Liver (tissue), 9 donors: ENCODE data around the gene SETD1B. TPM values are rescaled to one million over a fixed set of nuclear protein-coding genes. Genes with fewer than 3 reads are reported as not detected.

Experiments
- DNase-seq: peaks from one replicate; pipeline ENCODE4 v3.0.0-alpha.2; 2017; ENCODE audit warnings: low spot score
- H3K27ac ChIP-seq, 2 donors: one replicate each; pipeline ENCODE4 v1.7.0; 2013; ENCODE audit warnings: inconsistent platforms in 2 of 2, low read length in 2 of 2, control low read depth in 1 of 2, low read depth in 1 of 2, mild to moderate bottlenecking in 1 of 2
- H3K27me3 ChIP-seq, 4 donors: one replicate each; pipeline versions ENCODE4 v1.6.1 to v1.7.0; 2013; ENCODE audit warnings: low read length in 3 of 4, inconsistent platforms in 1 of 4, mild to moderate bottlenecking in 1 of 4, moderate library complexity in 1 of 4; ENCODE audit not compliant: control insufficient read depth in 4 of 4, insufficient read depth in 4 of 4
- H3K36me3 ChIP-seq, 4 donors: one replicate each; pipeline versions ENCODE4 v1.6.1 to v1.7.0; 2013; ENCODE audit warnings: low read length in 3 of 4, mild to moderate bottlenecking in 3 of 4, low read depth in 1 of 4, moderate library complexity in 1 of 4; ENCODE audit not compliant: control insufficient read depth in 4 of 4, insufficient read depth in 3 of 4
- H3K4me1 ChIP-seq, 4 donors: one replicate each; pipeline versions ENCODE4 v1.6.1 to v1.7.0; 2013; ENCODE audit warnings: low read length in 3 of 4, mild to moderate bottlenecking in 3 of 4, moderate library complexity in 1 of 4; ENCODE audit not compliant: control insufficient read depth in 4 of 4, insufficient read depth in 4 of 4
- H3K4me3 ChIP-seq, 3 donors: one replicate each; pipeline versions ENCODE4 v1.6.1 to v1.7.0; 2013; ENCODE audit warnings: low read length in 3 of 3, control low read depth in 1 of 3, low read depth in 1 of 3, mild to moderate bottlenecking in 1 of 3
- H3K9ac ChIP-seq, 2 donors: one replicate each; pipeline ENCODE4 v1.7.0; 2013; ENCODE audit warnings: low read length in 2 of 2, mild to moderate bottlenecking in 2 of 2, moderate library complexity in 2 of 2, control low read depth in 1 of 2, low read depth in 1 of 2
- H3K9me3 ChIP-seq, 4 donors: one replicate each; pipeline versions ENCODE4 v1.6.1 to v1.7.0; 2013; ENCODE audit warnings: low read length in 3 of 4; ENCODE audit not compliant: control insufficient read depth in 4 of 4
- ATF3 ChIP-seq: IDR thresholded peaks from 2 replicates; pipeline ENCODE4 v1.6.1; 2016; ENCODE audit warnings: antibody characterized with exemption
- CTCF ChIP-seq: fragments of 150-350 bp; IDR thresholded peaks from 2 replicates; pipeline ENCODE4 v1.5.1; 2017; ENCODE audit warnings: improper control_type of control experiment, low read depth, low read length; ENCODE audit not compliant: missing input control
- EGR1 ChIP-seq, 2 donors: IDR thresholded peaks; 2 replicates each; pipeline ENCODE4 v1.6.1; 2016 to 2018; ENCODE audit warnings: antibody characterized with exemption in 2 of 2, low read depth in 2 of 2
- FOXA1 ChIP-seq: IDR thresholded peaks from 2 replicates; pipeline ENCODE4 v1.6.1; 2016; ENCODE audit warnings: antibody characterized with exemption
- FOXA2 ChIP-seq: IDR thresholded peaks from 2 replicates; pipeline ENCODE4 v1.6.1; 2016; ENCODE audit warnings: antibody characterized with exemption
- GABPA ChIP-seq, 2 donors: IDR thresholded peaks in 1 of 2; conservative IDR thresholded peaks in 1 of 2; 2 replicates each; pipeline ENCODE4 v1.6.1; 2016; ENCODE audit warnings: antibody characterized with exemption in 2 of 2, mild to moderate bottlenecking in 1 of 2, moderate library complexity in 1 of 2
- HNF4A ChIP-seq, 2 donors: conservative IDR thresholded peaks; 2 replicates each; pipeline ENCODE4 v1.6.1; 2016; ENCODE audit warnings: antibody characterized with exemption in 2 of 2, mild to moderate bottlenecking in 2 of 2
- HNF4G ChIP-seq: IDR thresholded peaks from 2 replicates; pipeline ENCODE4 v1.6.1; 2016; ENCODE audit warnings: antibody characterized with exemption
- JUND ChIP-seq, 2 donors: IDR thresholded peaks; 2 replicates each; pipeline ENCODE4 v1.6.1; 2016; ENCODE audit warnings: antibody characterized with exemption in 2 of 2
- MAX ChIP-seq: IDR thresholded peaks from 2 replicates; pipeline ENCODE4 v1.6.1; 2016; ENCODE audit warnings: antibody characterized with exemption
- NR2F2 ChIP-seq: IDR thresholded peaks from 2 replicates; pipeline ENCODE4 v1.6.1; 2016; ENCODE audit warnings: antibody characterized with exemption
- RAD21 ChIP-seq, 2 donors: IDR thresholded peaks; 2 replicates each; pipeline ENCODE4 v1.6.1; 2016; ENCODE audit warnings: antibody characterized with exemption in 2 of 2, mild to moderate bottlenecking in 2 of 2
- REST ChIP-seq: IDR thresholded peaks from 2 replicates; pipeline ENCODE4 v1.6.1; 2016; ENCODE audit warnings: antibody characterized with exemption, mild to moderate bottlenecking
- RXRA ChIP-seq, 2 donors: IDR thresholded peaks; 2 replicates each; pipeline ENCODE4 v1.6.1; 2017 to 2018; ENCODE audit warnings: antibody characterized with exemption in 2 of 2, mild to moderate bottlenecking in 1 of 2
- SP1 ChIP-seq: IDR thresholded peaks from 2 replicates; pipeline ENCODE4 v1.6.1; 2018; ENCODE audit warnings: antibody characterized with exemption, mild to moderate bottlenecking
- TAF1 ChIP-seq: conservative IDR thresholded peaks from 2 replicates; pipeline ENCODE4 v1.6.1; 2016; ENCODE audit warnings: antibody characterized with exemption, mild to moderate bottlenecking
- YY1 ChIP-seq: IDR thresholded peaks from 2 replicates; pipeline ENCODE4 v1.6.1; 2016; ENCODE audit warnings: antibody characterized with exemption, mild to moderate bottlenecking
- WGBS: extraction: QIAGEN DNeasy Blood & Tissue Kit; methylation state at CpG from one replicate; pipeline ENCODE4 v1.1.7; 2013; 5-methylcytosine and 5-hydroxymethylcytosine counted together
- polyA plus RNA-seq, 2 donors: library from polyadenylated mRNA; stranded (reverse) in 1 of 2; unstranded in 1 of 2; fragments of 200-250 nt in 1 of 2; fragments of >200 nt in 1 of 2; fragmentation: Nextera tagmentation in 1 of 2; extraction: Ambion mirVana in 1 of 2; gene quantifications; one replicate each; pipeline versions ENCODE4 v1.2.1 to v1.2.3, GENCODE V29; 2013 to 2015
- total RNA-seq, 2 donors: library from RNA; depleted of rRNA; stranded (reverse); fragments of >200 nt; gene quantifications; one replicate each; pipeline ENCODE4 v1.2.3, GENCODE V29; 2014
- donor health status: healthy.
- donor health status: healthy.
- donor health status: healthy.
- donor health status: healthy.
- donor health status: healthy.

The SETD1B gene
- total and polyA plus RNA-seq, 4 donors: 1.8 to 7.9 (median 5.0) TPM

GRCh38 chr12:121872546-121873215, 68.9 kb downstream of the SETD1B start:
- no peaks in the 10 kb centered on the region for H3K27me3 ChIP-seq
- 74% methylated on average over 5 of the region's 5 CpGs for WGBS
- H3K9me3 ChIP-seq: no peaks in the 10 kb centered on the region
- TF ChIP-seq NR2F2: no peak
- no peak for TF ChIP-seq MAX
- no peak for TF ChIP-seq FOXA1
- TF ChIP-seq EGR1 (IDR thresholded peaks at IDR 0.05; ENCODE audit: low read depth in 2 of 2): no peak
- no peak for TF ChIP-seq HNF4G
- no peak for TF ChIP-seq ATF3
- no peak for TF ChIP-seq REST
- no peak for TF ChIP-seq YY1
- TF ChIP-seq RXRA (IDR thresholded peaks at IDR 0.05): no peak
- TF ChIP-seq JUND (IDR thresholded peaks at IDR 0.05): no peak
- no peak for TF ChIP-seq GABPA (IDR thresholded peaks at IDR 0.05 in 1 of 2, conservative IDR thresholded peaks at IDR 0.05 in 1 of 2)
- no peaks in the 10 kb centered on the region for H3K36me3 ChIP-seq
- no peak for DNase-seq
- peaks cover 0 to 26% (median 18%) of the 10 kb centered on the region in 4 donors for H3K4me1 ChIP-seq
- H3K4me3 ChIP-seq: no peak overlapping the region
- H3K27ac ChIP-seq: peak overlapping the region; percentile 4 to 31
- no peak overlapping the region for H3K9ac ChIP-seq

GRCh38 chr12:121873216-121873569, 69.4 kb downstream of the SETD1B start:
- Histone ChIP-seq H3K4me1 (peaks cover 0 to 27% (median 18%) of the 10 kb centered on the region in 4 donors), H3K27me3 (no peaks in the 10 kb centered on the region), H3K36me3 (no peaks in the 10 kb centered on the region), H3K4me3 (no peak overlapping the region), H3K9me3 (no peaks in the 10 kb centered on the region), H3K27ac (peak overlapping the region; percentile 4 to 31), H3K9ac (no peak overlapping the region)
- 93% methylated on average over 6 of the region's 6 CpGs for WGBS
- TF ChIP-seq RXRA (IDR thresholded peaks at IDR 0.05) (no peak), HNF4A (conservative IDR thresholded peaks at IDR 0.05) (no peak), SP1 (no peak)
- DNase-seq: no peak

GRCh38 chr12:121874071-121874470, 70.3 kb downstream of the SETD1B start:
- no peak for DNase-seq
- no peak for TF ChIP-seq ATF3
- no peak for TF ChIP-seq TAF1
- TF ChIP-seq CTCF: no peak
- TF ChIP-seq MAX: no peak
- no peak for TF ChIP-seq RXRA (IDR thresholded peaks at IDR 0.05)
- no peak for TF ChIP-seq RAD21 (IDR thresholded peaks at IDR 0.05)
- TF ChIP-seq YY1: no peak
- TF ChIP-seq JUND (IDR thresholded peaks at IDR 0.05): no peak
- TF ChIP-seq HNF4A (conservative IDR thresholded peaks at IDR 0.05): no peak
- no peak for TF ChIP-seq FOXA2
- H3K4me1 ChIP-seq: peaks cover 0 to 27% (median 18%) of the 10 kb centered on the region in 4 donors
- no peaks in the 10 kb centered on the region for H3K9me3 ChIP-seq
- no peak overlapping the region for H3K27ac ChIP-seq
- H3K36me3 ChIP-seq: no peaks in the 10 kb centered on the region
- WGBS: 90% methylated on average over 6 of the region's 6 CpGs
- no peak overlapping the region for H3K9ac ChIP-seq
- no peak overlapping the region for H3K4me3 ChIP-seq
- H3K27me3 ChIP-seq: no peaks in the 10 kb centered on the region
